Measurements from ENCODE around the gene ATP8B1.

DNA sequence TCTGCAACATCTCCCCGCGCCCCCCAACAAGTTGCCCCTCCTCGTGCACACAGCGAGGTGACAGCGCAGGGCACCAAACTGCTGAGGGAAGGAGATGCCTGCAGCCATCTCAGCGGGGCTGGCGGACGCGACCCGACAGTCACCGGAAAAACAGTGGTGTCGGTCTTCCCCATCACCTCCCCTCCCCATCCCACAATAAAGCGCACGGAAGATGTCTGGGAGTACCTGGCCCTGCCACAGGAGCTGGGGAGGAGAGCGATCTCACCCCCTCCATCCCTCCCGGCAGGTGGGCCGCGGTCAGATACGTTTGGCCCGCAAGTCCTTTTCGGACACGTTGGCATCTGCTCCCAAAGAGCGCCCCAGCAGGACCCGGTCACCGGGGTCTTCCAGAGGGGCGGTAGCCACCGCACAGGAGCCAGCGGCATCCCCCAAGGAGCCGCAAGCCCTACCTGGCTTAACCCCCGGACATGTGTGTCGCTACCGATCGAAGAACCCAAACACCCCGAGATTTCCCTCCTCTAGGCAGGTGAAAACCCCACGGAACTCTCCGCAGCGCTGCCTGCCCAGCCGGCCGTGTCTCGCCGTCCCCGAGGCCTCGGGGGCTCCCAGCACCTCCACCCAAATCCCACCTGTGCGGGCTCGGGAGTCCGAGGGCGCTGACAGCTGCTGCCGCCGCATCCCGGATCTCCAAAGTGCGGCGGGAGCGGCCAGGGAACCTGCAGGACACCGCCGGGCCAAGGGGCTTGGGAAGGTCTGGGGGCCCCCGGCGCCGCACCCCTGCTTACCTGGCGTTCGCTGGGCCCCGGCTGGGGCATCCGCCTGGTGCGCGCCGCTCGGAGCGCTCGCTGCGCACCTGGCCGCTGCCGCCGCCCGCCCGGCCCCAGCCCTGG is 657 bp downstream of the ATP8B1 start:
- TF ChIP-seq, protein P1, sequence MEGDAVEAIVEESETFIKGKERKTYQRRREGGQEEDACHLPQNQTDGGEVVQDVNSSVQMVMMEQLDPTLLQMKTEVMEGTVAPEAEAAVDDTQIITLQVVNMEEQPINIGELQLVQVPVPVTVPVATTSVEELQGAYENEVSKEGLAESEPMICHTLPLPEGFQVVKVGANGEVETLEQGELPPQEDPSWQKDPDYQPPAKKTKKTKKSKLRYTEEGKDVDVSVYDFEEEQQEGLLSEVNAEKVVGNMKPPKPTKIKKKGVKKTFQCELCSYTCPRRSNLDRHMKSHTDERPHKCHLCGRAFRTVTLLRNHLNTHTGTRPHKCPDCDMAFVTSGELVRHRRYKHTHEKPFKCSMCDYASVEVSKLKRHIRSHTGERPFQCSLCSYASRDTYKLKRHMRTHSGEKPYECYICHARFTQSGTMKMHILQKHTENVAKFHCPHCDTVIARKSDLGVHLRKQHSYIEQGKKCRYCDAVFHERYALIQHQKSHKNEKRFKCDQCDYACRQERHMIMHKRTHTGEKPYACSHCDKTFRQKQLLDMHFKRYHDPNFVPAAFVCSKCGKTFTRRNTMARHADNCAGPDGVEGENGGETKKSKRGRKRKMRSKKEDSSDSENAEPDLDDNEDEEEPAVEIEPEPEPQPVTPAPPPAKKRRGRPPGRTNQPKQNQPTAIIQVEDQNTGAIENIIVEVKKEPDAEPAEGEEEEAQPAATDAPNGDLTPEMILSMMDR (conservative IDR thresholded peaks at IDR 0.05; ENCODE audit: low read depth, low read length) = no peak
- no peak for TF ChIP-seq EZH2 (IDR thresholded peaks at IDR 0.05; ENCODE audit: low read length, unreplicated experiment)
- TF ChIP-seq EZH2phosphoT487 (IDR thresholded peaks at IDR 0.05; ENCODE audit: borderline replicate concordance, low read length) = no peak
